ENCODE results near the gene OR2V2.

DNA sequence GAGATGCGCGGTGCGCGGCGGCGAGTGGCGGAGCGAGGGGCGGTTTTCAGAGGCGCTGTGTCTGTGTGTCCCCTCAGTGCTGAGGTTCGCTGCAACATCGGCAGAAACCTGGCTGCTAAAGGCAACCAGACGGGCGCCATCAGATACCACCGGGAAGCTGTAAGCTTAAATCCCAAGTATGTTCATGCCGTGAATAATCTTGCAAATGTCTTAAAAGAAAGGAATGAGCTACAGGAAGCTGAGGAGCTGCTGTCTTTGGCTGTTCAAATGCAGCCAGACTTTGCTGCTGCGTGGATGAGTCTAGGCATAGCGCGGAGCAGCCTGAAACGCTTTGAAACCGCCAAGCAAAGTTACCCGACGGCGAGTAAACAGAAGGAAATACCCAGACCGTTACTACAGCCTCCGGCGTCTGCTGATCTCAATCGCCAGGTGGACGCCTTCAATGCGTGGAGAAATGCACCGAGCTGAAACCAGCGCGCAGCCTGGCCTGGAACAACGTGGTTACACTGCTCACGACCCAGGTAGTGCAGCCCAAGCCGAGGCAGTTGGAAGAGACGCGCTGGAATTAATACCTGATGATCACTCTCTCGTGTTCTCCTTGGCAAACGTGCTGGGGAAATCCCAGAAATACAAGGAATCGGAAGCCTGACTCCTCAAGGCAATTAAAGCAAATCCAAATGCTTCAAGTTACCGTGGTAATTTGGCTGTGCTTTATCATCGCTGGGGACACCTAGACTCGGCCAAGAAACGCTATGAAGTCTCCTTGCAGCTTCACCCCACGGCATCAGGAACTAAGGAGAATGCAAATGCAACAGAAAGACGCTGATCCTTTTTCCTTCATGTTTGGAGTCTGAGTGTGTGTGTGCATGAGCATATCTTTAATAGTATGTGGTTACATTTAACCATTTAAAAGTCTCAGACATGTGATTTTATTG lies 32.3 kb upstream of the OR2V2 start:
- TF ChIP-seq CTCF (IDR thresholded peaks at IDR 0.05) (no peak), POLR2A (IDR thresholded peaks at IDR 0.05) (no peak)

Measured in right lobe of liver (tissue), 4 donors.